AG04450 (cell line): Measurements from ENCODE around the gene BTBD9. TPM values are rescaled to one million over a fixed set of nuclear protein-coding genes. Genes with fewer than 3 reads are reported as not detected.

Source experiments
- CTCF ChIA-PET: fragments of 300-600, 350-600 bp; formaldehyde crosslinking; extraction: SDS; loops from one replicate; lab custom pipeline; 2022; ENCODE audit warnings: antibody characterized with exemption, inconsistent platforms; lab: Charles Lee
- POLR2A ChIA-PET: fragments of 350-600 bp; formaldehyde crosslinking; extraction: SDS; loops from one replicate; lab custom pipeline; 2021; ENCODE audit warnings: antibody characterized with exemption, inconsistent platforms; lab: Yijun Ruan, JAX
- DNase-seq: peaks from one replicate; pipeline ENCODE4 v3.0.0-alpha.2; 2011; ENCODE audit warnings: low read depth, low spot score
- H3K27ac ChIP-seq: one replicate; pipeline ENCODE4 v1.5.1; 2012; ENCODE audit warnings: low read depth, low read length, control low read depth
- H3K27me3 ChIP-seq: one replicate; pipeline ENCODE4 v1.6.0; 2012; ENCODE audit warnings: low read length; ENCODE audit not compliant: control insufficient read depth, insufficient read depth
- H3K4me3 ChIP-seq: 2 replicates; pipeline ENCODE4 v1.5.1; 2011; ENCODE audit warnings: mild to moderate bottlenecking, low read depth, low read length, control low read depth
- H3K9me3 ChIP-seq: 2 replicates; pipeline ENCODE4 v1.5.1; 2012; ENCODE audit warnings: low read length; ENCODE audit not compliant: control insufficient read depth, insufficient read depth
- polyA plus RNA-seq: library from polyadenylated mRNA; depleted of rRNA; stranded (reverse); fragments of >200 nt; gene quantifications from 2 replicates; pipeline ENCODE4 v1.2.3, GENCODE V29; 2011
- TF ChIP-seq, protein P1 (sequence below): IDR thresholded peaks from 2 replicates; pipeline ENCODE4 v1.5.1; 2011; ENCODE audit warnings: low read depth, low read length, control low read depth, inconsistent platforms

The BTBD9 gene
- polyA plus RNA-seq, 1 experiment = 7.2 TPM

DNA sequence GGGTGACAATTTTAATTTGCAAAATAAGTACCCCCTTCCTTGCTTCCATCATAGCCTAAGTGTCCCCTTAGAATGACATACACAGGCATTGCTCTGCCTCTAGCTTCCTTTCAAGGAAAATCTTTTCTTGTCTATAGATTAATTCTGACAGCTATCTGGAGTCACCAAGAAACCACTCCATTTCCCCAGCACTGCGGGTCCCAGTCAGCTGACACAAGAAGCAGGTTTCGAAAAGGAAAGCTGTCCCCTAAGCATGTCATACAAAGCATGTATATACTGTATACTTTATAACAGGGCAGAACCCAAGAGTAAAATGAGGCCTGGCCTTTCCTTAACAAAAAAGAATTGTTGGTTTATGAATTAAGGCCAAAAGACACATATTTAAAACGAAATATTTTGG lies 273.5 kb downstream of the BTBD9 start:
- DNase-seq = no peak
- Histone ChIP-seq H3K27me3 (no peaks in the 10 kb centered on the region), H3K4me3 (no peak overlapping the region), H3K9me3 (no peaks in the 10 kb centered on the region), H3K27ac (no peak overlapping the region)
- TF ChIP-seq, protein P1, sequence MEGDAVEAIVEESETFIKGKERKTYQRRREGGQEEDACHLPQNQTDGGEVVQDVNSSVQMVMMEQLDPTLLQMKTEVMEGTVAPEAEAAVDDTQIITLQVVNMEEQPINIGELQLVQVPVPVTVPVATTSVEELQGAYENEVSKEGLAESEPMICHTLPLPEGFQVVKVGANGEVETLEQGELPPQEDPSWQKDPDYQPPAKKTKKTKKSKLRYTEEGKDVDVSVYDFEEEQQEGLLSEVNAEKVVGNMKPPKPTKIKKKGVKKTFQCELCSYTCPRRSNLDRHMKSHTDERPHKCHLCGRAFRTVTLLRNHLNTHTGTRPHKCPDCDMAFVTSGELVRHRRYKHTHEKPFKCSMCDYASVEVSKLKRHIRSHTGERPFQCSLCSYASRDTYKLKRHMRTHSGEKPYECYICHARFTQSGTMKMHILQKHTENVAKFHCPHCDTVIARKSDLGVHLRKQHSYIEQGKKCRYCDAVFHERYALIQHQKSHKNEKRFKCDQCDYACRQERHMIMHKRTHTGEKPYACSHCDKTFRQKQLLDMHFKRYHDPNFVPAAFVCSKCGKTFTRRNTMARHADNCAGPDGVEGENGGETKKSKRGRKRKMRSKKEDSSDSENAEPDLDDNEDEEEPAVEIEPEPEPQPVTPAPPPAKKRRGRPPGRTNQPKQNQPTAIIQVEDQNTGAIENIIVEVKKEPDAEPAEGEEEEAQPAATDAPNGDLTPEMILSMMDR = no peak
- POLR2A ChIA-PET = no interaction called here
- CTCF ChIA-PET = no interaction called here

DNA sequence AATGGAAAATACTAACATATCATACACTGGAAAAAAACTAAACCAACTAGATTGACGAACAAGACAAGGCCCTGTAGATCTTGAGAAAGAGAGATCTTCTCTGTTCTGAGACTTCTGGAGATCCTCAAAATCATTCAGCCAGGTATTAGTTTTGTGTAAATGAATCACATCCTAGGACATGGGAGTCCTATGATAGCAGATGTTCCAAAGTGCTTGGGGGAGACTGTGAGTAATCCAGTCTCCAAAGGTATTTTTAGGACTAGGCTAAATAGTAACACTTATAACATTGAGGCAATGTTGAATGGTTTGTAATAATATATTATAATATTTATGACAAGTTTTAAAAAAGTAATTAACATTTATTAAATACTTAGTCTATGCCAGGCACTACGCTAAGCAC lies 275.0 kb downstream of the BTBD9 start:
- H3K4me3 ChIP-seq = no peak overlapping the region
- TF ChIP-seq, protein P1 = no peak
- H3K9me3 ChIP-seq = no peaks in the 10 kb centered on the region
- ChIA-PET CTCF (no interaction called here), POLR2A (no interaction called here)
- H3K27me3 ChIP-seq = no peaks in the 10 kb centered on the region
- H3K27ac ChIP-seq = no peak overlapping the region
- DNase-seq = no peak

DNA sequence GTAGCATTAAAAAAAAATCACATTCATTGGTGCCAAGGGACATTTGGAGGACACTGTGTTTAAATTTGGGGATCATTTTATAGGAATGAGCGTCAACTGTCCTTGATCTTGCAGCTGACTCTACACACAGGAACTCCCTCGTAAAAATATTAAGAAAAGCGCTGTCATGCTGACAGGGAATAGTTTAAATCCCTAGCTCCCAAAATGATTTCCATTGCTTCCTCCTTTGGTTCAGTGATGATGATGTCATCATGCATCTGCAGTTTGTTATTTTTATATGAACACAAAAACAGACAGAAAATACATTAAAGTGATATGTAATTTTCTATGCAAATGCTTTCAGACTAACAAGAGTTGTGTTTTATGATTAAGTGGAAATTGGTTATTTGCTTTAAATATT lies 275.6 kb downstream of the BTBD9 start:
- no peak for DNase-seq
- no peak overlapping the region for H3K4me3 ChIP-seq
- no peaks in the 10 kb centered on the region for H3K27me3 ChIP-seq
- CTCF ChIA-PET = no interaction called here
- POLR2A ChIA-PET = no interaction called here
- no peak overlapping the region for H3K27ac ChIP-seq
- H3K9me3 ChIP-seq = no peaks in the 10 kb centered on the region
- TF ChIP-seq, protein P1 = no peak

DNA sequence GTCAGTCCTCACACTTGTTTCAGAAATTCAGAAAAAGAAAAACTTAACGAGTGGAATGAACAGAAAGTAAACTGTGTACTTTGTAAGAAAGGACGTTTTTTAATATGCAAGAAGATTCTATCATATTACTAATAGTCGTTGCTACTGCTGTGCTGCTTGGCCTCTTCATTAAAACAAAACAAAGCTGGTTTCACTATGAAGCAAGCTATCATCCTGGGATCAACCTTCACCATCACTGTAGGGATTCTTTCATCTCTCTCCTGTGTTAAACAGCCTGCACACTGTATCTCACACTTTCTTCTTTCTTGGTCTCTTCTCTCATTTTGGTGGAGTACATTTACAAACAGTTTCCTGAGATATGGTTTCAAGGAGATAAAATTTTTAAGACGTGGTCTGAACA lies 284.2 kb downstream of the BTBD9 start:
- no peak for DNase-seq
- TF ChIP-seq, protein P1 = no peak
- Histone ChIP-seq H3K27ac (no peak overlapping the region), H3K9me3 (no peaks in the 10 kb centered on the region), H3K4me3 (no peak overlapping the region), H3K27me3 (no peaks in the 10 kb centered on the region)
- CTCF ChIA-PET = no interaction called here
- POLR2A ChIA-PET = no interaction called here

DNA sequence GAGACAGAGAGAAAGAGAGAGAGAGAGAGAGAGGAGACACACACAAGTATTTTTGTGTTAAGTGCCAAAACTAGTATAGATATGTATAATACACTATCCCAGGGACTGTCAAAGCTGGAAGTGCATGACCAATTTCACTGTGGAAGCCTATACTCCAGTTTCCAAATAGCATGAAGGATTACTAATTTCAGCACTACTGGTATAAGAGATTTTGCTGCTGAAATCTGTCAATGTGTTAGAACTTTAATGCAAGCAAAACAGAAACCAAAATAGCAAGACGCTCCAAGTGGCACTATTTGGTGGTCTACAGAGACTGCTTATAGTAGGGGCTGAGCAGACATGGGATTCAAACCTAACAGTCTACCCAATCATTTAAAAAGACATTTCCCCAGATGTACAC lies 284.8 kb downstream of the BTBD9 start:
- no peaks in the 10 kb centered on the region for H3K9me3 ChIP-seq
- no peak overlapping the region for H3K4me3 ChIP-seq
- no peak for DNase-seq
- POLR2A ChIA-PET = no interaction called here
- CTCF ChIA-PET = interaction anchor here (1.0 to 1.6 kb wide), 2 partner anchors 17 to 650 kb away, joined by 3 read pairs; no protein-coding TSS in a partner anchor
- H3K27me3 ChIP-seq = no peaks in the 10 kb centered on the region
- TF ChIP-seq, protein P1 = no peak
- no peak overlapping the region for H3K27ac ChIP-seq
